Keratinocyte (primary cell): Measurements from ENCODE around the gene AGPS.

Experiments
- CTCF ChIP-seq, 3 experiments: IDR thresholded peaks in 1 of 3; conservative IDR thresholded peaks in 1 of 3; optimal IDR thresholded peaks in 1 of 3; 2 replicates in 2 of 3; 3 replicates in 1 of 3; pipeline versions ENCODE3 to v1.5.1; 2011; ENCODE audit warnings: low read length in 3 of 3, mild to moderate bottlenecking in 3 of 3, moderate library complexity in 2 of 3, control low read depth in 1 of 3, inconsistent platforms in 1 of 3; ENCODE audit not compliant: insufficient read depth in 2 of 3; ENCODE audit errors: extremely low read depth in 1 of 3
- EZH2 ChIP-seq: IDR thresholded peaks from one replicate; pipeline ENCODE4 v1.6.1; 2012; ENCODE audit warnings: inconsistent platforms, mild to moderate bottlenecking, low read length, moderate library complexity

DNA sequence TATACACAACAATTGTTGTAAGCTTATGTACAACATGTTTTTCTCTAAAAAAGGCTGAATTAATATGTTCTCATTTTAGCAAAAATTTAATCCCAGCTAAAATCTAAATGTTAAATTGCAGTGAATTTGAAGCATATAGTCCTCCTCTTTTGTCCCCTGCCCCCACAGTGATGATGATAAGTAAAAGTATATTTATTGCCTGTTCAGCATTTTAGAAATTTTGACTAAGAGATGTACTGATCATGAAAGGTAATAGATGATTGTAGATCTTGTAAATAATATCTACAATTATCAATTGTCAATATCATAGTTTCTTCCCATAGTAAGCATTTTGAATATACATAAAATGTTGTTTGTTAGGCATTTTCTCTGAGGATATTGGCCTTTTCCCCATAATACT lies 113.9 kb downstream of the AGPS start:
- no peak for TF ChIP-seq CTCF (optimal IDR thresholded peaks at IDR 0.05 in 1 of 3, IDR thresholded peaks at IDR 0.05 in 1 of 3, conservative IDR thresholded peaks at IDR 0.05 in 1 of 3; ENCODE audit: extremely low read depth in 1 of 3, insufficient read depth in 2 of 3, low read length in 3 of 3)
- no peak for TF ChIP-seq EZH2
